Suppressor macrophage treated with lipopolysaccharide for 4 hours (primary cell): Measurements from ENCODE around the gene SYNE3.
A peak's percentile ranks its signal among the peaks of the same experiment; 100 is the strongest.

Source experiments
- DNase-seq: peaks from one replicate; pipeline ENCODE4 v3.0.0-alpha.2; 2020

Gene SYNE3

DNA sequence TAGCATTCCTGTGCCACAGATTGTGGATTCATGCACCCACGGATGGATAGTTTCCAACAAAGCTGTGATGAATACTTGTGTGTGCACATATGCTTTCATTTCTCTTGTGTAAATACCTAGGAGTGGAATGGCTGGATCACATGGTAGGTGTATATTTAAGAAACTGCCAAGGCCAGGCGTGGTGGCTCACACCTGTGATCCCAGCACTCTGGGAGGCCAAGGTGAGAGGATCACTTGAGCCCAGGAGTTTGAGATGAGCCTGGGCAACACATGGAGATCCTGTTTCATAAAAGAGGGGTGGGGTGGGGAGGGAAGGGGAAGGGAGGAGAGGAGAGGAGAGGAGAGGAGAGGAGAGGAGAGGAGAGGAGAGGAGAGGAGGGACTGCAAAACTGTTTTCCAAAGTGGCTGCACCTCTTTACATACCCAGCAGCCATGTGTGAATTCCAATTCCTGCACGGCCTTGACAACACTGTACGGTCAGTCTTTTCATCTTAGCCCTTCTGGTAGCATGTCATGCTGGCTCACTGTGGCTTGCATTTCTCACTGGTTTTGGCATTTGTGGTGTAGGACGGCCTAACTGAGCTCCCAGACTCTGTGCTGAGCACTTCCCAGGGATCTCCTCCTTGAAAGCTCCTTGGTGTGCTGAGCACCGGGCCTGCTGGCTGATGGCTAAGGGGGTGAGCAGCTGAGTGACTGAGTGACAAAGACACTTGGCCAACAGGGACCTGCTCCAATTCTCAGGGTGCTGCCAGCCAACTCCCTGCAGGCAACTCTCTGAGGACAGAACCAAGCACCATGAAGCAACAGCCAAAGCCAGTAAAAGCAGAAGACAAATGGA lies 27.9 kb downstream of the SYNE3 start:
- no peak for DNase-seq

DNA sequence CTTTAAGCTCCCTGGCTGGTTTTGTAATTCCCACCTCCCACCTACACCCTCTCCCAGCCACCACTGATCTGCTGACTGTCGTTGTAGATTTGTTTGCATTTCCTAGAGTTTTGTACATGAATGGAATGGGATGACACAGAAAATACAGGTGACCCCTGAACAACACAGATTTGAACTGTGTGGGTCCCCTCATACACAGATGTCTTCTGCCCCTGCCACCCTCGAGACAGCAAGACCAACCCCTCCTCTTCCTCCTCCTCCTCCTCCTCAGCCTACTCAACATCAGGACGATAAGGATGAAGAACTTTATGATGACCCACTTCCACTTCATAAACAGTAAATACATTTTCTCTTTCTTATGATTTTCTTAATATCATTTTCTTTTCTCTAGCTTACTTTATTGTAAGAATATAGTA lies 28.8 kb downstream of the SYNE3 start:
- DNase-seq, result no peak

DNA sequence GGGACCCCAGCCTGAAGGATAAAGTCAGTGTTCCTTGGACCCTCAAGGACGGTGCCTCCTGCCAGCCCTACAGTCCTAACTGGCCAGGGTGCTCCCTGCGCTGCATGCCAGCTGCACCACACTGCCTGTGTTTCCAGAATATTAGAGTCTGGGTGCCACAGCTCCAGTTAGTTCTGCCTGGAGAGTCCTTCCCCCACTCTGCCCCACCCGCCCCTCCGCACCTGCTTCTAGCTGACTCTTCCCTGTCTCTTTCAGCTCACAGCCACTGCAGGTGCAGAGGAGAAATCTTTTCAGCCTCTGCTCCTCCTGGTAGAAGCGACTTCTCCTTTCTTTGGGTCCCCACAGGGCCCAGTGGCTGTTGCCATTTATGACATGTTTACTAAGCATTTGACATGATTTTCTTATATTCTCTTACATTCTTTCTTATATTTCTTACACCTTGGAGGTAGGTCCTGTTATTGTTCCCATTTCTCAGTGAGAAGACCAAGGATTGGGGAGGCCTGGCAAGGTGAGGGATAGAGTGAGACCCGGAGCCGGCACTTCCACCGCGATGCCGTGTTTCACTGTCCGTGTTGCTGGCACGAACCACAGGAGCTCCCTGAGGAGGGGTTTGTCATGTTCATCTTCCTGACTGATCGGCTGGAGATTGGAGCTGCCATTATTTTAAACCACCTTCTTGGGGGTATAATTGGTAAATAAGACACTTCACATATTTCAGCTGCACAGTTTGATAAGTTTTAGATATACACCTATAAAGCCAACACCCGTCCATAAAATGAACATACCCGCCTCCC lies 29.4 kb downstream of the SYNE3 start:
- no peak for DNase-seq

DNA sequence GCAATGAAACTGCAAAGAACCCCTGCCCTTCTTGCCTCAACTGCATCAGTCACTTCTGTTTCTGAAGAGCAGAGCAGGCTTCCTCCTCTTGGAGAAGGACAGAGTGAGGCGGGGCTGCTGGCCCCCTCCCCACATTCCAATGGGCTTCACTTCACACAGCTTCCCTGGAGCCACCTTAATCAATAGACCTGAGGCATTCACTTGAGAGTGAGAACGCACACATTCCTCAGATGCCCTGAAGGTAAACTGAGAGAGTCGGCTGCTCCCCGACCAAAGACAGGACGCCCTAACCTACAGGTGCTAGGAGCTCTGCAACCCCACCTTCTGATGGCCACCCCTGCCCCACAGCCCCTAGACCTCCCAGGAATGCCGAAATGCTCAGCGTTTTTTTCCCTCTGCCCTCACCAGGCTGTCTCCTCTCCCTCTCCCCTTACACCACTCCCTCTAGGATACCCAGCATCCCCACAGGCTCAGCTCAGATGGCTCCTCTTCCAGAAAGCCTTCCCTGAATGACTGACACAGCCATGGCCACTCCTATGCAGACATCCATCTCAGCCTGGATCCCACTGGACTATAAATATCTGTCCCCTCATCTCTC lies 31.1 kb downstream of the SYNE3 start:
- no peak for DNase-seq

DNA sequence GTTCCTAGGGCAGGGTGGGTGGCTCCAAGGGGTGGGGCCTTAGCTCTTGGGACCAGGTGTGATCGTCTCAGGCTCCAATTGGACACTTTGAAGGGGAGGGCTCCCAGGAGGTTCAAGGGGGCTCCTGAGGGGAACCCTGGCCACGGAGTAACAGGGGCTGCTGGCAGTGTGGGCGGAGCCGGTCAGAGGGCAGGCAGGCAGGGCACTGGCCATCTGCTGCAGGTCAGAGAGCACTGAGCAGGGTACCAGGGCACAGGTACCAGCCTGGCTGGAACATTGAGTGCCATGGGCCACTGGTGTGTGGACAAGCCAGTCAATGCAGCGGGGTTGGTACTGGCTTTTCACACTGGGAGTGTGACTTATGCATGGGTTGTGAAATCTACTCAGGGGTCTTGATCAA lies 32.2 kb downstream of the SYNE3 start:
- no peak for DNase-seq

DNA sequence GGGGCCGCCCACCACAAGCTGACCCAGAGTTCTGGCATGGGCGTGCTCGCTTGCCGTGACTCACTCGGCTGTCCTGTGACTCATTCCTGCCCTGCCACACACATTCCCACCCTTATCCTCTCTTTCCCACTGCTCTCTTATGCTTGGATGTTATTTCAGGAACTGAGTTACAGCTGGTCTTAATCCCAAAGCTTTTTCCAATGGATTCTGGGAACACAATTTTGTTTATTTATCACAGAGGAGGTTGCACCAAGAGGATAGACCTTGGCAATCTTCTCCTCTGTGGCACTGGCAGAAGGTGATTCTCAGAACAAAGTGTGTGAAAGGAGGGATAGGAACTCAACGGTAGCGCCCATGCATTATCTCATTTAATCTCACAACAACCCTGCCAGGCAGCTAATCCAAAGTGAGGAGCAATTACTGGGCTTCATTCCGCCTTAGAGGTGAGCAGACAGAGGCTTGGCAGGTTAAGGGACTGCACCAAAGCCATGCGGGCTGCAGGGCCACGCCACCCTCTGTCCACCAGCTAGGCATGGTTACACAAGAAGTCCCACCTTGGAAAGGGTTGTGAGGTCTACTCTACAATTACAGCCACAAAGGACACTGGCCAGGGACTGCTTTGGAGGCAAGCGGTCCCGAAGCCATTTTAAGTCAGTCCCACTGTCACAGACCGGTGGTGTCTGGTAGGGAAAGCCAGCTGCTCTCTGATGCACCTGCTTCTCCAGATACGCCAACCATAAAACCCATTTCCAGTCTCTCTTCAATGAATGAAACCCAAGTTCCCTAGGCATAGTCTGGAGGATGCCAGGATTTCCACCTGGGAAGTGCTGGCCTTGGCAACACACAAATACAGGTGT lies 32.9 kb downstream of the SYNE3 start:
- peak; percentile 72 for DNase-seq

DNA sequence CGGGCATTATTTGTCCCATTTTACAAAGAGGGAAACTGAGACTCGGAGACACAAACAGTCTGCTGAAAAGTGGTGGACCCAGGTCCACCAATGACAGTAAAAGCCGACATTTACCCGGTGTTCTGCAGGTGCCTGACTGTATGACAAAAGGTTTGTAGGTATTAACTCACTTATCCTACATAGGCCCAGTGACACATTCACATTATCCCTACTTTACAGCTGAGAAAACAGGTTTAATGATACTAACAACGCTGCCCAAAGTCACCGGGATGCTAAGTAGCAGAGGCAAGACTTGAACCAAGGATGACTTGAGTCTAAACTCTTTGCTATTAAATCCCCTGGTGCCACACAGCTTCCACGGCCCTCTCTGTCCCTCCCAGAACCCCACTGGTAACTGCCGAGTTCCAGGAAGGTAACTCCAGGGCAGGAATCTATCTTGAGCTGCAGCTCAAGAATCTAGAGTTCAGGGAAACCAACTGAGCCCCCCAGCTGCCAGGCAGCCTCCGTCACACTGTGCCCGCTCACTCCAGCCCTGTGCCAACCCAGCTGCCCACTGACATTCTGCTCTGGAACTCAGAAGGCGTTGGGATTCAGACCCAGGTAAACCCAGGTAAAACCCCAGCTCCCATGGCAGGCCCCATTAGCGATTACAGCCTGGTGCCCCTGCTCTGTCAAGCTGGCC lies 33.7 kb downstream of the SYNE3 start:
- no peak for DNase-seq

DNA sequence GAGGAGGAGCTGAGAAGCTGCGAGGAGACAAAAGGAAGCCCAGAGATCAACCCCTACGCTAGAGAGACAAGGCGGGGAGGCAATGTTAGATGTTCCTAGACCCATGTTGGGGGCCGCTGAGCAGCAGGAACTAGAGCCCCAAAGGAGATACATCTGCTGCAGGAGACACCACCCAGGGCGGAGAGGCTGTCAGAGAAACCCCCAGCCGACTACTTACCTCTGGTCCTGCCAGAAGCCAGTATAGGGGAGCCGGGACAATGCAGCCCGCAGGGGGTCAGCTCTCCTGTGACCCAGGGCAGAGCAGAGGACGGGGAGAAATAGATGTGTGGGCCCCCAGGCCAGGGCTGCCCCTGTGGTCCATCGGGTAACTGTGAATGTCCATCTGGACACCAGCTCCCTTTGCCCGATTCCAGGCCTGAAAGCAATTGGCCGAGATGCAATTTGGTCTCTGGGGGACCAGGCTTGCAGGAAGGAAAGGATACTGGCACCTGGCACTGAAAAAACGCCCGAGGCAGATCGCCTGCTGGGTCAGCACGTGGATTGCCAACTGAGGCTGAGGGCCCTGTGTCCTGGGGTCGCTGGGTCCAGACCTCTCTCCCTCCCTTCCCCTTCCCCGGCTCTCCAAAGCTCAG lies 34.9 kb downstream of the SYNE3 start:
- no peak for DNase-seq

DNA sequence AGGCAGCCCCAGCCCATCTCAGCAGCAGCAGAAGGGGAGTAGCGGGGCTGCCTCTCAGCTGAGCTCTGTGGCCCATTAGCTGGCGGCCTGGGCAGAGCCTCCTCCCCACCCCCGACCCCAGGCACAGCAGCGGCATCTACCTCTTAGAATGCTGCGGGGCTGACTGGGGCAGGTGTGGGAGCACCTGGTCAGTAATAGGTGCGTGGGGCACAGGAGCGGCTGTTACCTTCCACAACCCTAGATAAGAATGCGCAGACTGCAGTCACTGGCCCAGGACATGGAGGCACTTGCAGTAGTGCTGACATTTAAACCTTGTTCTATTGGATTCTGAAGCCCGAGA lies 35.6 kb downstream of the SYNE3 start:
- no peak for DNase-seq

DNA sequence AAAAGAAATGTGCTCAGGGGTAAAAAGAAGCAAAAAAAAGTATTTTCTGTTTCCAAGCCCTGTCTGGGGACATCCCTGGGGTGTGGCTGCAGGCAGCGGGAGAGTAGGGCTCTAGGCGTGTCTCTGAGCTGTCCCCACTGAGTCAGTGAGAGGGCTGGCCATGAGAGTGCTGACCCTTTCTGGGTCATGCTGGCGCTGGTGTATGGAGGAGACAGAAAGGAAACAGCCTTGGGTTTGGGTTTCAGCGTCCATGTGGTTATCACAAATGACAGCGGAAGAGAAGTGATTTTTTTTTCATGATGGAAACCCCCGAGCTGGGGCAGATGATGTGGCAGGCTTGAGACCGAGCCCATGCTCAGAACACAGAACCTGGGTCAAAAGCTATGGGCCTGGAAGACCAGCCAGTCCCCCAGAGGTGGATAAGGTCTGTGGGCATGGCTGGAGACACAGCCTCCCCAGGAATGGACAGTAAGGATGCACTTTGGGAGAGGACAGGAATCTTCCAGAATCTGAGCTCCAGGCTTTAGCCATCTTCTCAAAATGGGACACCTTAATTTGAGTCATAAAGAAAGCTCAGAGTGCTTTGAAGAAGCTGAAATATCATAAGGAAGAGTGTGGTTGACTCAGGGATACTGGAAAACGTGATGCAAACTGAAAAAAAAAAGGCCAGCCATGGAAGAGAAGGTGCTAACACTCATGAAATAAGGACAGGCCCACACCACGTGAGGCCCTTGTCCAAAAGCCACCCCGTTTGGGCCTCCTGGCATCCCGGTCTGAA lies 36.2 kb downstream of the SYNE3 start:
- peak; percentile 93 for DNase-seq

DNA sequence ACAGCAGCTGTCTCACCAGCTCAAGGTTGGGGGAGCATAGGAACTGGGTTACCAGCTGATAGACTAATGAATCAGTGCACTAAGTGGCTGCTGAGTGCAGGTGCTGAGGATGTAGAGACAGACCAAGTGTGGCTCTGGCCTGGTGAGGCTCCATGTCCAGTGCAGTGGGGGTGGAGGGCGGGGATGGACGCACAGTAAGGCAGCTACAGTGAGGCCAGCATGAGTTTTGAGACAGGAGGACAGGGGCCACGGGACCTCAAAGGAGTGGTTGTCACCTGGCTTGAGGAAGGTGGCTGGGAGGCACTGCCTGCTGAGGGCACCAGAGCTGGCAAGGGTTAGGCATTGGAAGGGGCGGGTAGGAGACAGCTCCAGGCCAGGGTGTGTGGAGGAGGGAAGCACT lies 37.0 kb downstream of the SYNE3 start:
- DNase-seq, result no peak

DNA sequence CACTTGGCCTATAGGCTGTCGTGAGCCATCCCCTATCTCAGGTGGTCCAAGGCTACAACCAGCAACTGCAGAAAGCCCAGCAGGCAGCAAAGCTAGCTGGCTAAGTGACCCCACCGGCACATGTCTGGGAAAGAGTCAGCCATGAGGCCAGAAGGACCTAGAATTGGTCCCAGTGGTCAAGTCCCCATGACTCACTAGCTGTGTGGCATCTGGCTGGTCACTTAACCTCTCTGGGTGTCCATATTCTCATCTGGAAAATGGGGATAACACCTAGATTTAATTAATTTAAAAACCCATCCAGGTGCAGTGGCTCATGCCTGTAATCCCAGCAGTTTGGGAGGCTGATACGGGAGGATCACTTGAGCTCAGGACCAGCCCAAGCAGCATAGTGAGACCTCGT lies 37.6 kb downstream of the SYNE3 start:
- DNase-seq, result no peak

DNA sequence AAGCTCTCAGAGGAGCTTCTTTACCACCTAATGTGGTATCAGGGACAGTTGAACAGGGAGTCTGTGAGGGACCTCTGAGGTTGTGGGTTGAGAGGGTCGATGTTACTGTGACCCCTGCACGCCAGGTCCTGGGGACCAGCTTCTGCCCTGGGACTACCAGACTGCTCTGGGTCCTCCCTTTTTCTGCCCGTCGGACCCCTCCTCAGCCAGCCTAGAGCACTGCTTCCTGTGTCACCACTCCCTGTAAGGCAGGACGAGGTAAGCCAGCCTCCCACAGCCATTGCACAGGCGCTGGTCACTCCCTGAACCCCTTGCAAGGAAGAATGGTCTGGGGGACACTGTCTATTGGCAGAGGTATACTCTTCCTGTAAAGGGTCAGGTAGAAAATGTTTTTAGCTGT lies 38.1 kb downstream of the SYNE3 start:
- no peak for DNase-seq

DNA sequence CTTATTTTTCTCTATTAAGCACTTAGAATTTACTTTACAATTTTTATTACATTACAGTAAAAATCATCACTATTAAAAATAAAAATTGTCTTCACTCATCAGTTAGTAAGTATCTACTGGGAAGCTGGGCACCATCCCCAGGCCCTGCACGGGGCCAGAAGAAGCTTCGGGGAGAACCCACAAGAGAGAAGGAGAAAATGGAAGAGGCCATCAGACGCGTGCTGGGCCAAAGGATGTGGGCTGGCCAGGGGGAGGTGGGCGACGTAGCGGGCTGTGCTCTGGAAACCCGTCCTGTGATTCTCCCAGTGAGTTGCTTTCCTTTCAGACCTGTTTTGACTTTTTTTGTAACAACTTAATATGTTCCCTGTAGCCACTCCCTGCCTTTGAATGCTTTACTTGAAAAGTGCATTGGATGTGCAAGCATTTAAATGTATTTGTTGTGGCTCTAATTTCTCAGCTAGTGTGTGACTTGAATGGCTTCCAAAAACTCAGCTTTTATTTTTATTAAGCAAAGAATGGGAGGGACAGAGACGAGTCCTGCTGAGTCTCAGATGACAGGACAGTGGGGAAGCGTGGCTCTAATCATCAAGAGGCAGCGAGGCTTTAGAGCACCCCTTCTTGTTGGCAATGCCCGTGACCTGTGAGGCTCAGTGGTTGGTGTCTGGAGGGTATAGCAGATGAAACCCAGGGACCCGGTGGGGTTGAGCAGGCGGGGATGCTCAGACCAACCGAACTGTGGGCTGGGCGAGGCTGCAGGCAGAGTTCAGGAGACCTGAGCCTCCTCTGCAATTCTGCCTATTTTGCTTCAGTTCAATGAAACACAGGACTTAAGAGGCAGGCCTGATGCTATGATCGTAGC lies 38.8 kb downstream of the SYNE3 start:
- no peak for DNase-seq

DNA sequence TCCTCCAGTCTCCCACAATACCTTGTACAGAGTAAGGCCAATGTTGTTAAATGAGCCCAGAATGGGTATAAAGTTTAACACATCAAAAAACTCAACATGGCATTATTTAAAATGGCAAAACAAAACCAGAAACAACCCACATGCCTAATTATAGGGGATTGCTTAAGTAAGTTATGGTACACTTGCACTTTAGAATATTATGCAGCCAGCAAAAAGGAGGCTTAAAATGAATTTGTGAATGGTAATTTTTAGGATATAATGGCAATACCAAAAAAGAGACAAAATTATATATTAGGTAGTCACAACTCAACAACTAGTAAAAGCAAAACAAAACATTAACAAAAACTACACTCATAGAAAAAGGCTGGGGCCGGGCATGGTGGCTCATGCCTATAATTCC lies 39.7 kb downstream of the SYNE3 start:
- no peak for DNase-seq

DNA sequence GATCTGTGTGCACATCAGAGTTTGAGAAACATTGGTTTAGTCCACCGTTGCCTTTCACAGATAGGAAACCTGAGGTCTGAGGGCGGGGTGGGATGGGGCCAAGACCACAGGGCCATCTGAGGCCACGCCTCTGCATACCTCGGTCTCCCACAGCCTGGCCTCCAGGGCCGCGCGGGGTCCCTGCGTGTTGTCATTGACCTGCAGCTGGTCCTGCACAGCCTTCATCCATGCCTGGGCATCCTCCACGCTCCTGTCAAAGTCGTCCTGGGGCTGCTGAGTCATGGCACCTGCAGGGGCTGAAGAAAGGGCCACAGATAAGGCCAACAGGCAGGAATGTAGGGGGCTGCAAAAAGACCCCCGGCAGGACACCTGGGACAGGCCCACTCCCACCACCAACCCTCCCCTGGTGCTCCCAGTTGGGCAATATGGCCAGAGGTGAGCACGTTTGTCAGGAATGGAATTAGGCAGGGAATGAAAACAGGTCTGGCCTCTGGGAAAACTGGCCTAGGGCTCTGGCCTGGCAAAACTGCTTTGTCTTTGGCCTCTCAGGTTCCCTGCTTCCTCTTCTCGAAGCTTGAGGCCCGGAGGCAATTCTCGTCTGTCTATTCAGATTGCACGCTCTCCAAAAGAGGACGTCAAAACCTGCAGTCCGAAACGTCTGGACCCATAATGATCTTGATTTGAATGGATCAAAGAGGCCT lies 40.8 kb downstream of the SYNE3 start:
- DNase-seq, result no peak

DNA sequence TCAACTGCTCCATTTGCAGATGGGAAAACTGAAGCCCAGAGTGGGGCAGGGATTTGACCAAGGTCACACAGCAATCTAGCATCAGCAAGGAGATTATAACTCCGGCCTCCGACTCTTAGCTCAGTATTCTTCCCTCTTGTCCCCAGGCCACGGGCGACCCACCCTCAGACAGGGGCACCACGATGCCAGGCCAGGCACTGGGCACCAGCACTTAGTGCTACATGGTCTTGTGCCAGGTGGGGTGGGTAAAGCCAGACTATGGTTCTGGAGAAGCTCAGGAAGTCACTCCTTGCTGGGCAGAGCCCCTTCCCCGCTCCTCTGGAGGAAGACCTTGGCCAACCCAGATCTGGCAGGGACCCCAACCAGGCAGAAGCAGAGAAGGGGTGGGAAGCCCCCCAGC lies 41.5 kb downstream of the SYNE3 start:
- no peak for DNase-seq

DNA sequence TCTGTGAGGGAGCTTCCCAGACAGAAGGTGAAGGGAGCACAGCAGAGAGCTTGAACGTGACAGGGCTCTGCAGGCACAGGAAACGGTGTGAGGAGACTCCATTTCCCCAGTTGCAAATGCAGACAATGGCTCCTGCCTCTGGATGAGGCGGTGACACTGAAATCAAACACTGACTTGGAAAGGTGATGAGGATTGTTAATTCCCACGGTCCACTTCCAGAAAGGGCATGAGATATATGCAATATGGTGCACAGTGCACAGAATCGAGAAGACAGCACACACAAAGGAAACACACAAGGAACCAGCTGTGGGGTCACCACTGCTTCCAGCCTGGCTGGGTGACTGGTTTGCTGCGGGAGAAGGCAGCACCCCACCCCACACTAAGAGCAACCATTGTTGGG lies 42.0 kb downstream of the SYNE3 start:
- DNase-seq, result no peak

DNA sequence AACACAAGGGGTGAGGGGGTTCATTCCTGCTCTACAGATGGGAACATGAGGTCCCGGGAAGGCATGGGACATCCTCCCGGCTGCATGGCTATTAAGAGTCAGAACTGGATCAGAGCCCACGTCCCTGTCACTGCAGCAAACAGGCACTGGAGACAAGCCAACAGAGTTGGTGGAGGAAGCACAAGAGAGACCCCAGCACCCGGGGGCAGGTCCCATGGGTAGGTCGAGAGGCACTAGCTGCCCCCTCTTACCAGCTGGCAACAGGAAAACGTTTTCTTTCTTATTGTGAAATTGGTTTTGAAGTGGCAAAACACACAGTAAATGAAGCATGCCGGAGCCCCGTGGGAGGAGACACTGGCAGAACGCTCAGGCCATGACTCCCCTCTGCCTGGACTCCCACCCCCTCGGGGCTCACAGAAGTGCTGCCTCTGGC lies 43.6 kb downstream of the SYNE3 start:
- DNase-seq, result no peak
